ENCODE data around the gene EFCAB9. TPM values are rescaled to one million over a fixed set of nuclear protein-coding genes. Genes with fewer than 3 reads are reported as not detected.

EFCAB9 gene
- total RNA-seq, 1 experiment from 2014 or later = not detected

DNA sequence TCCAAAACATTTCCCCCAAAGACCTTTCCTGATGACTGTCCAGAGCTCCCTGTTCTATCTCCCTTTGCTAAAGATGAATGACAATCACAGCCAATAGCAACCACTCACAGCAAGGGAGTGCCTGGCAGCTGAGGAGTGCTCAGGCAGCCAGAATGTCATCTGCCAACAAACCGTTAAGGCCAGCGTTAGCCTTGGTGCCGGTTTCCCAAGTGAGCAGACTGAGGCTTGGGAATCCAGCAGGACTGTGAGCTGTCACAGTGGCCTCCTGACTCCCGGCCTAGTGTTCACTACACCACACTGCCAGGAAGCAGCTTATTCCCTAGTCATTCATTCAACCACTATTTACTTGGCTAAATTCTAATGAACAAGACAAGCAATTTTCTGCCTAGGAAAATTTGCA lies 30.6 kb upstream of the EFCAB9 start:
- Histone ChIP-seq H4K20me1 (ENCODE audit: control insufficient read depth, insufficient read depth, insufficient read length) (no peaks in the 10 kb centered on the region), H2BK12ac (ENCODE audit: insufficient read length, low read depth, low read length) (no peak overlapping the region), H2BK120ac (ENCODE audit: low read depth, low read length, poor library complexity, severe bottlenecking) (no peak overlapping the region), H2BK5ac (ENCODE audit: insufficient read length, low read length) (no peak overlapping the region), H2AFZ (ENCODE audit: low read length) (no peak overlapping the region), H3K14ac (ENCODE audit: insufficient read depth, low read length) (no peak overlapping the region), H3K79me2 (ENCODE audit: insufficient read depth, low read length) (no peaks in the 10 kb centered on the region), H3K9ac (ENCODE audit: extremely low read depth, insufficient read length, low read length) (no peak overlapping the region), H3K23me2 (ENCODE audit: insufficient read length, low read depth, low read length, poor library complexity, severe bottlenecking) (no peaks in the 10 kb centered on the region), H3K18ac (ENCODE audit: insufficient read length, low read depth, low read length) (no peak overlapping the region), H3K4me2 (ENCODE audit: insufficient read depth, insufficient read length, low read length) (no peak overlapping the region), H3T11ph (ENCODE audit: low read length) (no peak overlapping the region), H4K91ac (ENCODE audit: insufficient read length, low read depth, low read length) (no peak overlapping the region), H2AK5ac (ENCODE audit: insufficient read length, low read length) (no peak overlapping the region), H2BK15ac (ENCODE audit: low read depth, low read length) (no peak overlapping the region), H3K4me1 (ENCODE audit: insufficient read depth, low read length) (no peaks in the 10 kb centered on the region), H3K27ac (ENCODE audit: insufficient read length, low read depth, low read length) (no peak overlapping the region), H3K23ac (ENCODE audit: insufficient read length, low read depth, low read length) (no peak overlapping the region), H4K5ac (ENCODE audit: insufficient read length, low read depth, low read length) (no peak overlapping the region), H3K79me1 (ENCODE audit: insufficient read depth, low read depth, low read length, poor library complexity, severe bottlenecking) (peaks cover 2% of the 10 kb centered on the region), H3K9me3 (ENCODE audit: control insufficient read depth, low read depth, low read length) (no peaks in the 10 kb centered on the region), H3K27me3 (ENCODE audit: insufficient read depth, low read length) (no peaks in the 10 kb centered on the region), H3K56ac (ENCODE audit: insufficient read length, low read depth, low read length) (no peak overlapping the region), H2BK20ac (ENCODE audit: low read depth, low read length, poor library complexity, severe bottlenecking) (no peak overlapping the region), H3K4ac (ENCODE audit: low read depth, low read length) (no peak overlapping the region), H4K8ac (replicated peaks; ENCODE audit: insufficient read length, low read depth, low read length) (no peak overlapping the region)
- no peaks in the 10 kb centered on the region for H3K9me3 Mint-ChIP-seq
- peaks cover 6 to 12% of the 10 kb centered on the region in 2 experiments for H3K4me1 Mint-ChIP-seq
- no peak overlapping the region; a peak in 1 of 7 replicates for H3K27ac Mint-ChIP-seq
- no CpG with 5 or more reads among the region's 4 CpGs for WGBS (ENCODE audit: extremely low coverage, insufficient read length, low lambda C conversion rate)
- no peaks in the 10 kb centered on the region for H3K27me3 Mint-ChIP-seq (ENCODE audit: low read depth)
- no peak for DNase-seq
- no peaks in the 10 kb centered on the region; a peak in 1 of 7 replicates for H3K36me3 Mint-ChIP-seq (ENCODE audit: insufficient read depth in 1 of 3, low read depth in 3 of 3)
- TF ChIP-seq, protein P1, sequence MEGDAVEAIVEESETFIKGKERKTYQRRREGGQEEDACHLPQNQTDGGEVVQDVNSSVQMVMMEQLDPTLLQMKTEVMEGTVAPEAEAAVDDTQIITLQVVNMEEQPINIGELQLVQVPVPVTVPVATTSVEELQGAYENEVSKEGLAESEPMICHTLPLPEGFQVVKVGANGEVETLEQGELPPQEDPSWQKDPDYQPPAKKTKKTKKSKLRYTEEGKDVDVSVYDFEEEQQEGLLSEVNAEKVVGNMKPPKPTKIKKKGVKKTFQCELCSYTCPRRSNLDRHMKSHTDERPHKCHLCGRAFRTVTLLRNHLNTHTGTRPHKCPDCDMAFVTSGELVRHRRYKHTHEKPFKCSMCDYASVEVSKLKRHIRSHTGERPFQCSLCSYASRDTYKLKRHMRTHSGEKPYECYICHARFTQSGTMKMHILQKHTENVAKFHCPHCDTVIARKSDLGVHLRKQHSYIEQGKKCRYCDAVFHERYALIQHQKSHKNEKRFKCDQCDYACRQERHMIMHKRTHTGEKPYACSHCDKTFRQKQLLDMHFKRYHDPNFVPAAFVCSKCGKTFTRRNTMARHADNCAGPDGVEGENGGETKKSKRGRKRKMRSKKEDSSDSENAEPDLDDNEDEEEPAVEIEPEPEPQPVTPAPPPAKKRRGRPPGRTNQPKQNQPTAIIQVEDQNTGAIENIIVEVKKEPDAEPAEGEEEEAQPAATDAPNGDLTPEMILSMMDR (conservative IDR thresholded peaks at IDR 0.05) = no peak
- no peak overlapping the region for H3K4me3 Mint-ChIP-seq

All from H9 (cell line).